Cardiac fibroblast (primary cell): Measurements from ENCODE around the gene FAM177B.
"Not testable (repeated sequence)": the region's sequence is repeated elsewhere in the genome, so short reads cannot be mapped to it uniquely, and the experiment has no call there.

Experiments
- DNase-seq, 2 donors: peaks; one replicate each; pipeline versions ENCODE4 v3.0.0 to v3.0.0-alpha.2; 2010; ENCODE audit warnings: low read depth in 2 of 2
- H3K4me3 ChIP-seq, 2 donors: replicated peaks in 1 of 2; 1 replicate in 1 of 2; 2 replicates in 1 of 2; pipeline ENCODE4 v1.5.1; 2011; ENCODE audit warnings: low read depth in 2 of 2, low read length in 2 of 2, mild to moderate bottlenecking in 2 of 2, moderate library complexity in 1 of 2
- CTCF ChIP-seq: IDR thresholded peaks from one replicate; pipeline ENCODE4 v1.5.1; 2011; ENCODE audit warnings: low read depth, mild to moderate bottlenecking, low read length, inconsistent platforms

Gene FAM177B

GRCh38 chr1:222754366-222755139, 17.6 kb downstream of the FAM177B start:
- TF ChIP-seq CTCF = no peak
- no peak overlapping the region for H3K4me3 ChIP-seq
- DNase-seq = peak; percentile 92 to 95

- peak in 1 of 2 donors; percentile 45 for DNase-seq
- no peak for TF ChIP-seq CTCF
- H3K4me3 ChIP-seq = no peak overlapping the region
Observed at GRCh38 chr1:222757646-222758268, 20.8 kb downstream of the FAM177B start.

- DNase-seq = no peak
- H3K4me3 ChIP-seq = no peak overlapping the region
- TF ChIP-seq CTCF = no peak
Observed at GRCh38 chr1:222759451-222760035, 22.5 kb downstream of the FAM177B start.

- no peak for DNase-seq
- H3K4me3 ChIP-seq = no peak overlapping the region
- no peak for TF ChIP-seq CTCF
Observed at GRCh38 chr1:222761083-222761482, 24.1 kb downstream of the FAM177B start.

- DNase-seq, H3K4me3 ChIP-seq: not testable (repeated sequence)
Observed at GRCh38 chr1:222762178-222762577, 25.2 kb downstream of the FAM177B start.

GRCh38 chr1:222767152-222767571, 30.2 kb downstream of the FAM177B start:
- no peak for TF ChIP-seq CTCF
- no peak for DNase-seq
- no peak overlapping the region for H3K4me3 ChIP-seq

GRCh38 chr1:222768592-222768991, 31.6 kb downstream of the FAM177B start:
- H3K4me3 ChIP-seq = no peak overlapping the region
- TF ChIP-seq CTCF = no peak
- DNase-seq = no peak
